D721Med (cell line): ENCODE results near the gene KIAA1328.
A peak's percentile ranks its signal among the peaks of the same experiment; 100 is the strongest.

Experiments used
- DNase-seq: peaks from one replicate; pipeline ENCODE4 v3.0.0; 2011; ENCODE audit warnings: low spot score; ENCODE audit not compliant: insufficient read length
- FAIRE-seq: peaks from 2 replicates; lab custom pipeline; 2011; peaks lifted over from hg19 to GRCh38; lab: Jason Lieb, UNC
- TF ChIP-seq, protein P1 (sequence below): IDR thresholded peaks from 2 replicates; pipeline ENCODE4 v1.5.1; 2012; ENCODE audit warnings: mild to moderate bottlenecking, control low read depth; ENCODE audit not compliant: insufficient read depth; ENCODE audit errors: missing control alignments

KIAA1328 gene

GRCh38 chr18:37085362-37085761, 256.4 kb downstream of the KIAA1328 start:
- TF ChIP-seq, protein P1, sequence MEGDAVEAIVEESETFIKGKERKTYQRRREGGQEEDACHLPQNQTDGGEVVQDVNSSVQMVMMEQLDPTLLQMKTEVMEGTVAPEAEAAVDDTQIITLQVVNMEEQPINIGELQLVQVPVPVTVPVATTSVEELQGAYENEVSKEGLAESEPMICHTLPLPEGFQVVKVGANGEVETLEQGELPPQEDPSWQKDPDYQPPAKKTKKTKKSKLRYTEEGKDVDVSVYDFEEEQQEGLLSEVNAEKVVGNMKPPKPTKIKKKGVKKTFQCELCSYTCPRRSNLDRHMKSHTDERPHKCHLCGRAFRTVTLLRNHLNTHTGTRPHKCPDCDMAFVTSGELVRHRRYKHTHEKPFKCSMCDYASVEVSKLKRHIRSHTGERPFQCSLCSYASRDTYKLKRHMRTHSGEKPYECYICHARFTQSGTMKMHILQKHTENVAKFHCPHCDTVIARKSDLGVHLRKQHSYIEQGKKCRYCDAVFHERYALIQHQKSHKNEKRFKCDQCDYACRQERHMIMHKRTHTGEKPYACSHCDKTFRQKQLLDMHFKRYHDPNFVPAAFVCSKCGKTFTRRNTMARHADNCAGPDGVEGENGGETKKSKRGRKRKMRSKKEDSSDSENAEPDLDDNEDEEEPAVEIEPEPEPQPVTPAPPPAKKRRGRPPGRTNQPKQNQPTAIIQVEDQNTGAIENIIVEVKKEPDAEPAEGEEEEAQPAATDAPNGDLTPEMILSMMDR, result no peak
- DNase-seq (no peak), FAIRE-seq (peak; percentile 81)

- TF ChIP-seq, protein P1, result no peak
- no peak for DNase-seq
Measured at GRCh38 chr18:37107748-37108522, 279.0 kb downstream of the KIAA1328 start.

GRCh38 chr18:37122877-37123276, 293.9 kb downstream of the KIAA1328 start:
- TF ChIP-seq, protein P1, result no peak
- FAIRE-seq (peak; percentile 74), DNase-seq (no peak)

More at GRCh38 chr18:37107748-37108522, 279.0 kb downstream of the KIAA1328 start:
- FAIRE-seq, result no peak

GRCh38 chr18:37124516-37124915, 295.6 kb downstream of the KIAA1328 start:
- TF ChIP-seq, protein P1, result no peak
- DNase-seq, result no peak
- no peak for FAIRE-seq

DNA sequence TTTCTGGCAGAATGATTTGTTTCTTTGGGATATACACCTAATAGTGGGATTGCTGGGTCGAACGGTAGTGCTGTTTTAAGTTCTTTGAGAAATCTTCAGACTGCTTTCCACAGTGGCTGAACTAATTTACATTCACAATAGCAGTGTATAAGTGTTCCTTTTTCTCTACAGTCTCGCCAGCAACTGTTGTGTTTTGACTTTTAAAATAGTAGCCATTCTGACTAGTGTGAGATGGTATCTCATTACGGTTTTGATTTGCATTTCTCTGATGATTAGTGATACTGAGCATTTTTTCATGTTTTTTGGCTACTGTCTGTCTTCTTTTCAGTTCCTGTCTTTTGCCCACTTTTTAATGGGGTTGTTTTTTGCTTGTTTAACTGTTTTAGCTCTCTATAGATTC, 306.2 kb downstream of the KIAA1328 start:
- FAIRE-seq, result peak; percentile 66
- TF ChIP-seq, protein P1, result no peak
- no peak for DNase-seq

DNA sequence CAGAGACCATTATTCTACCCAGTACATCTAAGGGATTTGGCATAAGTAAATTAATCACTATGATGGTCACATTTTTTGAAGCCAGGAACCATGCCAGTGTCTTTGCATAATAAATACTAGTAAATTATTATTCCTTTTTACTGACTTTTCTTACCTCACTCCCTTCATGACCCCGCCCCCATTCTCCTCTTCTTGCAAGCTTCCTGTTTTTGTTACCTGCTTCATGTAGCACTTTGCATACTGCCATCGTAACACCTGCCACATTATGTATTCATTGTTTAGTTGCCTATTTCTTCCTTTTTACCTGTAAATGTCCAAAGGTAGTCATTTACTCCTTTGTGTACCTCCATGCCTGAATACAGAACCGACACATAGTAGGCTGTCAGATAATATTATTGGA, 309.5 kb downstream of the KIAA1328 start:
- DNase-seq (no peak), FAIRE-seq (no peak)
- TF ChIP-seq, protein P1, result no peak

DNA sequence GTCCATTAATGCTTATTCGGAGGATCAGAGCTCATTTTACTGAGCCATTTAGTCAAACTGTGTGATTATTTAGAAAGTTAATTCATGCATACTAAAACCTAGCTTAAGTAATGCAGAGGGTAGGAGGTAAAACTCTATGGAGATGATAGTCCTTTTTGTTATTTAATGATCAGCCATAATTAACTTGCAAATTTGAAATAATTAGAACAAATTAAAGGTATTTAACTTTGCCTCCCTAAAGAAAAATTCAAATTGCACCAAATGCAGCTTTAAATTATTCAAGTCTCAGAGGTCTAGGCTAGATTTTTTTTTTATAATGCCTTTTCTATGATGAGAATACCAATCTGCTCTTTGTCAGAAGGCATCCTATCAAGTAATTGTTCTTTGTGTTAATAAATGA, 310.9 kb downstream of the KIAA1328 start:
- TF ChIP-seq, protein P1, result no peak
- FAIRE-seq, result peak; percentile 38
- DNase-seq, result no peak
